ENCODE measurements around the gene ELMOD3.

ELMOD3 gene

GRCh38 chr2:85422072-85422457, 67.5 kb downstream of the ELMOD3 start:
- Histone ChIP-seq H3K4me3 (ENCODE audit: insufficient read depth in 1 of 2, low read depth in 1 of 2, low read length in 2 of 2) (no peak overlapping the region), H3K79me1 (replicated peaks; ENCODE audit: low read length, poor library complexity, severe bottlenecking) (peaks cover 4% of the 10 kb centered on the region), H3K4me1 (ENCODE audit: control insufficient read depth, insufficient read depth, low read depth, low read length) (peaks cover 28% of the 10 kb centered on the region), H2BK5ac (ENCODE audit: low read depth, low read length, poor library complexity, severe bottlenecking) (no peak overlapping the region), H3K27ac (ENCODE audit: low read length, poor library complexity, severe bottlenecking) (no peak overlapping the region), H2BK120ac (ENCODE audit: low read depth, low read length) (no peak overlapping the region), H4K8ac (ENCODE audit: low read length) (no peak overlapping the region), H4K91ac (ENCODE audit: low read length) (no peak overlapping the region), H3K36me3 (ENCODE audit: control insufficient read depth in 1 of 2, insufficient read depth in 2 of 2, low read depth in 1 of 2, low read length in 2 of 2) (no peaks in the 10 kb centered on the region), H2BK12ac (ENCODE audit: low read length in 2 of 2) (peak overlapping the region in 1 of 2 experiments; percentile 21), H3K14ac (ENCODE audit: low read length in 2 of 2) (no peak overlapping the region), H3K9me3 (ENCODE audit: control insufficient read depth, low read length) (no peaks in the 10 kb centered on the region), H3K9ac (ENCODE audit: low read length) (no peak overlapping the region), H3K27me3 (ENCODE audit: control insufficient read depth in 1 of 2, insufficient read depth in 1 of 2, low read length in 2 of 2) (no peaks in the 10 kb centered on the region), H2AK5ac (ENCODE audit: low read length, severe bottlenecking) (no peak overlapping the region), H3K4ac (ENCODE audit: low read depth in 1 of 2, low read length in 2 of 2) (no peak overlapping the region), H3K23ac (ENCODE audit: low read length in 2 of 2) (no peak overlapping the region), H3K4me2 (ENCODE audit: low read length, poor library complexity, severe bottlenecking) (no peak overlapping the region), H3K18ac (ENCODE audit: low read depth in 1 of 2, low read length in 2 of 2) (peak overlapping the region in 1 of 2 experiments; percentile 47), H2BK15ac (ENCODE audit: low read depth, poor library complexity, severe bottlenecking) (peak overlapping the region; percentile 77), H2AFZ (ENCODE audit: low read depth, low read length) (no peak overlapping the region)
- WGBS = 95% methylated on average over 2 of the region's 2 CpGs
- DNase-seq = no peak

- DNase-seq = no peak
- peak overlapping the region in 1 of 2 experiments; percentile 37 for H3K18ac ChIP-seq (ENCODE audit: low read depth in 1 of 2, low read length in 2 of 2)
- no peak overlapping the region for H2AK5ac ChIP-seq (ENCODE audit: low read length, severe bottlenecking)
- peaks cover 4% of the 10 kb centered on the region for H3K79me1 ChIP-seq (replicated peaks; ENCODE audit: low read length, poor library complexity, severe bottlenecking)
- H3K4me3 ChIP-seq (ENCODE audit: insufficient read depth in 1 of 2, low read depth in 1 of 2, low read length in 2 of 2) = no peak overlapping the region
- H2BK120ac ChIP-seq (ENCODE audit: low read depth, low read length) = no peak overlapping the region
- H3K4ac ChIP-seq (ENCODE audit: low read depth in 1 of 2, low read length in 2 of 2) = no peak overlapping the region
- H3K23ac ChIP-seq (ENCODE audit: low read length in 2 of 2) = peak overlapping the region in 1 of 2 experiments; percentile 47
- no peak overlapping the region for H4K91ac ChIP-seq (ENCODE audit: low read length)
- H3K9me3 ChIP-seq (ENCODE audit: control insufficient read depth, low read length) = no peaks in the 10 kb centered on the region
- H3K36me3 ChIP-seq (ENCODE audit: control insufficient read depth in 1 of 2, insufficient read depth in 2 of 2, low read depth in 1 of 2, low read length in 2 of 2) = no peaks in the 10 kb centered on the region
- peaks cover 24% of the 10 kb centered on the region for H3K4me1 ChIP-seq (ENCODE audit: control insufficient read depth, insufficient read depth, low read depth, low read length)
- no peak overlapping the region for H3K9ac ChIP-seq (ENCODE audit: low read length)
- H2BK5ac ChIP-seq (ENCODE audit: low read depth, low read length, poor library complexity, severe bottlenecking) = no peak overlapping the region
- H3K4me2 ChIP-seq (ENCODE audit: low read length, poor library complexity, severe bottlenecking) = no peak overlapping the region
- WGBS = 61% methylated on average over 5 of the region's 5 CpGs
- H3K14ac ChIP-seq (ENCODE audit: low read length in 2 of 2) = no peak overlapping the region
- no peaks in the 10 kb centered on the region for H3K27me3 ChIP-seq (ENCODE audit: control insufficient read depth in 1 of 2, insufficient read depth in 1 of 2, low read length in 2 of 2)
- no peak overlapping the region for H4K8ac ChIP-seq (ENCODE audit: low read length)
- H2BK15ac ChIP-seq (ENCODE audit: low read depth, poor library complexity, severe bottlenecking) = no peak overlapping the region
- no peak overlapping the region for H2BK12ac ChIP-seq (ENCODE audit: low read length in 2 of 2)
- no peak overlapping the region for H2AFZ ChIP-seq (ENCODE audit: low read depth, low read length)
- no peak overlapping the region for H3K27ac ChIP-seq (ENCODE audit: low read length, poor library complexity, severe bottlenecking)
Observed at GRCh38 chr2:85423525-85423924, 69.0 kb downstream of the ELMOD3 start.

- no peaks in the 10 kb centered on the region for H3K9me3 ChIP-seq (ENCODE audit: control insufficient read depth, low read length)
- no peak overlapping the region for H2BK12ac ChIP-seq (ENCODE audit: low read length in 2 of 2)
Observed at GRCh38 chr2:85425588-85425987, 71.0 kb downstream of the ELMOD3 start.

GRCh38 chr2:85427300-85427835, 72.8 kb downstream of the ELMOD3 start:
- Histone ChIP-seq H3K9me3 (ENCODE audit: control insufficient read depth, low read length) (no peaks in the 10 kb centered on the region), H3K27ac (ENCODE audit: low read length, poor library complexity, severe bottlenecking) (no peak overlapping the region), H3K4ac (ENCODE audit: low read depth in 1 of 2, low read length in 2 of 2) (no peak overlapping the region), H2BK12ac (ENCODE audit: low read length in 2 of 2) (no peak overlapping the region), H3K9ac (ENCODE audit: low read length) (no peak overlapping the region), H3K18ac (ENCODE audit: low read depth in 1 of 2, low read length in 2 of 2) (no peak overlapping the region), H2BK5ac (ENCODE audit: low read depth, low read length, poor library complexity, severe bottlenecking) (no peak overlapping the region), H3K4me1 (ENCODE audit: control insufficient read depth, insufficient read depth, low read depth, low read length) (peaks cover 16% of the 10 kb centered on the region), H2BK15ac (ENCODE audit: low read depth, poor library complexity, severe bottlenecking) (no peak overlapping the region), H4K8ac (ENCODE audit: low read length) (no peak overlapping the region), H3K79me1 (replicated peaks; ENCODE audit: low read length, poor library complexity, severe bottlenecking) (no peaks in the 10 kb centered on the region), H2AK5ac (ENCODE audit: low read length, severe bottlenecking) (no peak overlapping the region), H3K36me3 (ENCODE audit: control insufficient read depth in 1 of 2, insufficient read depth in 2 of 2, low read depth in 1 of 2, low read length in 2 of 2) (no peaks in the 10 kb centered on the region), H2BK120ac (ENCODE audit: low read depth, low read length) (no peak overlapping the region), H3K27me3 (ENCODE audit: control insufficient read depth in 1 of 2, insufficient read depth in 1 of 2, low read length in 2 of 2) (no peaks in the 10 kb centered on the region), H3K4me2 (ENCODE audit: low read length, poor library complexity, severe bottlenecking) (no peak overlapping the region), H3K23ac (ENCODE audit: low read length in 2 of 2) (no peak overlapping the region), H2AFZ (ENCODE audit: low read depth, low read length) (no peak overlapping the region), H4K91ac (ENCODE audit: low read length) (no peak overlapping the region), H3K14ac (ENCODE audit: low read length in 2 of 2) (no peak overlapping the region), H3K4me3 (ENCODE audit: insufficient read depth in 1 of 2, low read depth in 1 of 2, low read length in 2 of 2) (no peak overlapping the region)
- WGBS = 86% methylated on average over 3 of the region's 3 CpGs
- no peak for DNase-seq

More at GRCh38 chr2:85425588-85425987, 71.0 kb downstream of the ELMOD3 start:
- Histone ChIP-seq H4K8ac (ENCODE audit: low read length) (no peak overlapping the region), H2BK5ac (ENCODE audit: low read depth, low read length, poor library complexity, severe bottlenecking) (no peak overlapping the region), H2BK120ac (ENCODE audit: low read depth, low read length) (no peak overlapping the region), H3K9ac (ENCODE audit: low read length) (no peak overlapping the region), H3K14ac (ENCODE audit: low read length in 2 of 2) (no peak overlapping the region), H2BK15ac (ENCODE audit: low read depth, poor library complexity, severe bottlenecking) (no peak overlapping the region), H3K4me2 (ENCODE audit: low read length, poor library complexity, severe bottlenecking) (no peak overlapping the region), H3K4me1 (ENCODE audit: control insufficient read depth, insufficient read depth, low read depth, low read length) (peaks cover 19% of the 10 kb centered on the region), H3K4ac (ENCODE audit: low read depth in 1 of 2, low read length in 2 of 2) (no peak overlapping the region), H4K91ac (ENCODE audit: low read length) (no peak overlapping the region), H3K4me3 (ENCODE audit: insufficient read depth in 1 of 2, low read depth in 1 of 2, low read length in 2 of 2) (no peak overlapping the region), H2AK5ac (ENCODE audit: low read length, severe bottlenecking) (no peak overlapping the region), H2AFZ (ENCODE audit: low read depth, low read length) (no peak overlapping the region), H3K27me3 (ENCODE audit: control insufficient read depth in 1 of 2, insufficient read depth in 1 of 2, low read length in 2 of 2) (no peaks in the 10 kb centered on the region), H3K27ac (ENCODE audit: low read length, poor library complexity, severe bottlenecking) (no peak overlapping the region), H3K23ac (ENCODE audit: low read length in 2 of 2) (no peak overlapping the region), H3K18ac (ENCODE audit: low read depth in 1 of 2, low read length in 2 of 2) (no peak overlapping the region), H3K79me1 (replicated peaks; ENCODE audit: low read length, poor library complexity, severe bottlenecking) (no peaks in the 10 kb centered on the region), H3K36me3 (ENCODE audit: control insufficient read depth in 1 of 2, insufficient read depth in 2 of 2, low read depth in 1 of 2, low read length in 2 of 2) (no peaks in the 10 kb centered on the region)
- WGBS = 92% methylated on average over 3 of the region's 3 CpGs
- DNase-seq = no peak
